Measurements from ENCODE around the gene HINFP.

DNA sequence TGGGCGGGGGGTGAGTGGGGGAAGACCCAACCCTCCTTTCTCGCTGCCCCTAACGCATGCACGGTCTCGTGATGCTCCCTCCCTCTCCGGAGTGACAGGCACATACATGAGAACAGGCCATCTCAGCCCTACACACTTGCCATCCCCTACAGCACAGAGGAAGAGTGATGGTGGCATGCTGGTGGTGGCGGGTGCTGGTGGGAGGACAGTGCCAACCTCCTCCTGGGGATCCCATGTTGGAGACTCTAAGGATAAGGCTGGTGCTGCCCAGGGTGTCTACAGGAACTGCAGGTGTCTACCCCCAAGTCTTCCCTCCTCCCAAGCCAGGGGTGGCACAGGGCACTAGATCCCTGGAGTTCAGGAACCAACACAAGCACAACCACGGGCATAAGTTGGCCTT lies 40.5 kb downstream of the HINFP start:
- TF ChIP-seq POLR2A (IDR thresholded peaks at IDR 0.05): no peak
- TF ChIP-seq, protein P1, sequence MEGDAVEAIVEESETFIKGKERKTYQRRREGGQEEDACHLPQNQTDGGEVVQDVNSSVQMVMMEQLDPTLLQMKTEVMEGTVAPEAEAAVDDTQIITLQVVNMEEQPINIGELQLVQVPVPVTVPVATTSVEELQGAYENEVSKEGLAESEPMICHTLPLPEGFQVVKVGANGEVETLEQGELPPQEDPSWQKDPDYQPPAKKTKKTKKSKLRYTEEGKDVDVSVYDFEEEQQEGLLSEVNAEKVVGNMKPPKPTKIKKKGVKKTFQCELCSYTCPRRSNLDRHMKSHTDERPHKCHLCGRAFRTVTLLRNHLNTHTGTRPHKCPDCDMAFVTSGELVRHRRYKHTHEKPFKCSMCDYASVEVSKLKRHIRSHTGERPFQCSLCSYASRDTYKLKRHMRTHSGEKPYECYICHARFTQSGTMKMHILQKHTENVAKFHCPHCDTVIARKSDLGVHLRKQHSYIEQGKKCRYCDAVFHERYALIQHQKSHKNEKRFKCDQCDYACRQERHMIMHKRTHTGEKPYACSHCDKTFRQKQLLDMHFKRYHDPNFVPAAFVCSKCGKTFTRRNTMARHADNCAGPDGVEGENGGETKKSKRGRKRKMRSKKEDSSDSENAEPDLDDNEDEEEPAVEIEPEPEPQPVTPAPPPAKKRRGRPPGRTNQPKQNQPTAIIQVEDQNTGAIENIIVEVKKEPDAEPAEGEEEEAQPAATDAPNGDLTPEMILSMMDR (IDR thresholded peaks at IDR 0.05): no peak
